ENCODE results near the gene UBE2J2.

DNA sequence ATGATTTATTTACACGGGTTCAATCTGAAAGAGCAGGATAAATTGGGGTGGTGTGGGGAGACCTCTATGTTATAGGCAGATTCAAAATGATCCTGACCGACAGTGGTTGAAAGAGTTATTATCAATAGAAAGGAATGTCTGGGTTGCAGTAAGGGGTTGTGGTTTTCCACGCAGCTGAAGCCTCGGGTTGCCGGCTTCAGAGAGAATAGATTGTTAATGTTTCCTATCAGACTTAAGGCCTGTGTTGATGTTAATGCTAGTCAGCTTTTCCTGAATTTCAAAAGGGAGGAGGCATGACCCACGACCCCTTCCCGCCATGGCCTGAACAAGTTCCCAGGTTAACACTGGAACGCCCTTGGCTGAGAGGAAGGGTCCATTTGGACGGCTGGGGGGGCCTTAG lies 2.2 kb upstream of the UBE2J2 start:
- TF ChIP-seq, protein P1, sequence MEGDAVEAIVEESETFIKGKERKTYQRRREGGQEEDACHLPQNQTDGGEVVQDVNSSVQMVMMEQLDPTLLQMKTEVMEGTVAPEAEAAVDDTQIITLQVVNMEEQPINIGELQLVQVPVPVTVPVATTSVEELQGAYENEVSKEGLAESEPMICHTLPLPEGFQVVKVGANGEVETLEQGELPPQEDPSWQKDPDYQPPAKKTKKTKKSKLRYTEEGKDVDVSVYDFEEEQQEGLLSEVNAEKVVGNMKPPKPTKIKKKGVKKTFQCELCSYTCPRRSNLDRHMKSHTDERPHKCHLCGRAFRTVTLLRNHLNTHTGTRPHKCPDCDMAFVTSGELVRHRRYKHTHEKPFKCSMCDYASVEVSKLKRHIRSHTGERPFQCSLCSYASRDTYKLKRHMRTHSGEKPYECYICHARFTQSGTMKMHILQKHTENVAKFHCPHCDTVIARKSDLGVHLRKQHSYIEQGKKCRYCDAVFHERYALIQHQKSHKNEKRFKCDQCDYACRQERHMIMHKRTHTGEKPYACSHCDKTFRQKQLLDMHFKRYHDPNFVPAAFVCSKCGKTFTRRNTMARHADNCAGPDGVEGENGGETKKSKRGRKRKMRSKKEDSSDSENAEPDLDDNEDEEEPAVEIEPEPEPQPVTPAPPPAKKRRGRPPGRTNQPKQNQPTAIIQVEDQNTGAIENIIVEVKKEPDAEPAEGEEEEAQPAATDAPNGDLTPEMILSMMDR (IDR thresholded peaks at IDR 0.05): no peak
- TF ChIP-seq POLR2A (IDR thresholded peaks at IDR 0.05): no peak

Measured in testis (tissue), 2 donors.